Memory B cell (primary cell): ENCODE results near the gene COX6A1.
"Not testable (repeated sequence)": the region's sequence is repeated elsewhere in the genome, so short reads cannot be mapped to it uniquely, and the experiment has no call there.

Experiments used
- ATAC-seq: fragments of 150-1000 bp; cut with Tn5 transposase; 2 replicates; pipeline ENCODE4 v1.10.0; 2021; ENCODE audit warnings: low read depth, mild to moderate bottlenecking, moderate library complexity
- DNase-seq, 2 donors: peaks; one replicate each; pipeline ENCODE4 v3.0.0; 2022; ENCODE audit warnings: low spot score in 2 of 2
- H3K27ac Mint-ChIP-seq: one replicate; pipeline ENCODE4 v1.8.0; 2022; ENCODE audit warnings: mild to moderate bottlenecking, moderate library complexity, mixed read lengths
- H3K27me3 Mint-ChIP-seq: one replicate; pipeline ENCODE4 v1.8.0; 2022; ENCODE audit warnings: mixed read lengths
- H3K36me3 Mint-ChIP-seq: one replicate; pipeline ENCODE4 v1.8.0; 2022; ENCODE audit warnings: mild to moderate bottlenecking, mixed read lengths
- H3K4me1 Mint-ChIP-seq: one replicate; pipeline ENCODE4 v1.8.0; 2022; ENCODE audit warnings: mixed read lengths
- H3K4me3 Mint-ChIP-seq: one replicate; pipeline ENCODE4 v1.8.0; 2022; ENCODE audit warnings: mild to moderate bottlenecking, moderate library complexity, mixed read lengths
- H3K9me3 Mint-ChIP-seq: one replicate; pipeline ENCODE4 v1.8.0; 2022; ENCODE audit warnings: mixed read lengths

COX6A1 gene

DNA sequence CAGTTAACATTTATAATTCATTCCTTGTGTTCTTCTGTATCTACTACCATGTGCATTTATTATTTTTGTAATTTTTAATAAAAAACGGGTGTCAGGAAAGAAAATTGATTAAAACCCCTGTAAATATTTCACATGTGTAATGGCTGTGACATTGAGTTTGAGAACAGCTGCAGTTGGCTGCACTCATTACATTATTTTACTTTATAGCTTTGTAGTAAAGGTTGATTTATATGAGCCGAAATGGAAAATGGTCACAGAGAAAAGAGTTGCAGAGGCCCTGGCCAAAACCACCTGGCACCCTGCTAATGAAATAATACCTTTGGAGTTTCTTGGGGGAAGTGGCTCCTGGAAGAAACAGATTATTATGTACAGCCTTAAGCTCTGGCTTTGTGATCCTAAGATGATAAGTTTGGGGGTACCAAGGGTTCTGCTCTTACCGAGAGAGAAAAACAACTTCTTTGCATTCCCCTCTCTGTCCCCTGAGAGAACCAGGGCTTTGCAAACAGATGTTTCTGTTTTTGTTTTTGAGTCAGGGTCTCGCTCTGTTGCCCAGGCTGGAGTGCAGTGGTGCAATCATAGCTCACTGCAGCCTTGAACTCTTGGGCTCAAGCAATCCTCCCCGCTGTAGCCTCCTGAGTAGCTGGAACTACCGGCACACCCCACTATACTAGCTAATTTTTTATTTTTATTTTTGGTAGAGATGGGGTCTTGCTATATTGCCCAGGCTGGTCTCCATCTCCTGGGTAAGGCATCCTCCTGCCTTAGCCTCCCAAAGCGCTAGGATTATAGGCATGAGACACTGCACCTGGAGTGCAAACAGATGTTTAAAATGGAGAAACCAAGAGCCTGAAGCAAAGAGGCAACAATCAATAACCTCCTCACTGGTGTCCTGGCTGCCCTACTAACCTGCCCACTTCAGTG, 48.3 kb downstream of the COX6A1 start:
- H3K27ac Mint-ChIP-seq: no peak overlapping the region

DNA sequence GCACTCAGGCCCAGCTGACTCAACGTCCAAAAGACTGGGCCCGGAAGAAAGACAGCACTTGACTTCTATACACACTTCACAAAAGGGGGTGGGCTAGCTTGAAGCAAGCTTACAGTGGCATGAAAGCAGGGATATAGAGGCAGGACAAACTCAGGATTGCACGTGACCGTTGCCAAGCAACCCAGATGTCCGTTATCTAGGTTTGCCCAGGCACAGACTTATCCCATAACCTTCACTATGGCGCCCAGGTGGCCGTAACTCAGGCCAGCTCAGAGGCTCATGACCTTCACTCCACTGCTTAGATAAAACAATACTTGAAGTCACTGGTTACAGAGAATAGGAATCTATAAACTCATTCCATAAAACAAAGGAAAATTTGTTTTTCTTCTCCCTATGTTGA, 49.6 kb downstream of the COX6A1 start:
- H3K36me3 Mint-ChIP-seq, H3K9me3 Mint-ChIP-seq, H3K4me3 Mint-ChIP-seq, DNase-seq, H3K27ac Mint-ChIP-seq, H3K27me3 Mint-ChIP-seq, H3K4me1 Mint-ChIP-seq, ATAC-seq: not testable (repeated sequence)

More for the DNA sequence above, 48.3 kb downstream of the COX6A1 start:
- no peak for ATAC-seq
- H3K9me3 Mint-ChIP-seq: no peaks in the 10 kb centered on the region
- H3K27me3 Mint-ChIP-seq: no peaks in the 10 kb centered on the region
- H3K4me3 Mint-ChIP-seq: no peak overlapping the region
- H3K36me3 Mint-ChIP-seq: peaks cover 1% of the 10 kb centered on the region
- DNase-seq: no peak
- peaks cover 8% of the 10 kb centered on the region for H3K4me1 Mint-ChIP-seq

- no peaks in the 10 kb centered on the region for H3K27me3 Mint-ChIP-seq
- no peaks in the 10 kb centered on the region for H3K9me3 Mint-ChIP-seq
- H3K36me3 Mint-ChIP-seq: peaks cover 1% of the 10 kb centered on the region
- DNase-seq: no peak
- no peak overlapping the region for H3K27ac Mint-ChIP-seq
- H3K4me3 Mint-ChIP-seq: no peak overlapping the region
- no peak for ATAC-seq
- peaks cover 8% of the 10 kb centered on the region for H3K4me1 Mint-ChIP-seq
Observed at GRCh38 chr12:120488057-120488640, 50.2 kb downstream of the COX6A1 start.

DNA sequence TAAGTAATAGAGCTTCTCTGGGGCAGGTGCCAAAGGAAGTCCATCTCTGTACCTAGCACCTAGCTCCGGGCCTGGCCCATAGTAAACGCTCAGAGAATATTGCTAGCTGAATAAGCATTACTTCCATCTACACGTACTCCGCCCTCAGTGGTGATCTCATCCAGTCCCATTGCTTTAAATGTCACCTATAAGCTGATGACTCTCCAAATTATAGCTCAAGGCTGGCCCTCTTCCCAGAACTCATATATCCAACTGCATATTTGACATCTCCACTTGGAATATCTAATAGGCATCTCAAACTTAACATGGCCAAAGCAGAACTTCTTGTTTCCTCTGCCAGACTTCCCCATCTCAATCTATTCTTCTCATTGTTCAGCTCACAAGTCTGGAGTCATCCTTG, 51.1 kb downstream of the COX6A1 start:
- Mint-ChIP-seq H3K27ac (no peak overlapping the region), H3K9me3 (no peaks in the 10 kb centered on the region), H3K36me3 (peaks cover 1% of the 10 kb centered on the region), H3K27me3 (no peaks in the 10 kb centered on the region), H3K4me1 (peaks cover 6% of the 10 kb centered on the region), H3K4me3 (no peak overlapping the region)
- no peak for DNase-seq
- no peak for ATAC-seq

- H3K36me3 Mint-ChIP-seq: peaks cover 1% of the 10 kb centered on the region
- H3K27me3 Mint-ChIP-seq: no peaks in the 10 kb centered on the region
- H3K4me1 Mint-ChIP-seq: peaks cover 10% of the 10 kb centered on the region
- no peak overlapping the region for H3K4me3 Mint-ChIP-seq
- ATAC-seq (no peak), DNase-seq (no peak)
- no peaks in the 10 kb centered on the region for H3K9me3 Mint-ChIP-seq
- H3K27ac Mint-ChIP-seq: no peak overlapping the region
Observed at GRCh38 chr12:120490325-120490724, 52.4 kb downstream of the COX6A1 start.
